IMR-90 (cell line): ENCODE data around the gene KLHDC7B. TPM values are rescaled to one million over a fixed set of nuclear protein-coding genes. Genes with fewer than 3 reads are reported as not detected.

Experiments used
- ATAC-seq: fragments of 200-7000 bp; cut with Tn5 transposase; 2 replicates; pipeline ENCODE4 v1.9.1; 2020; ENCODE audit warnings: low read depth, mild to moderate bottlenecking, moderate library complexity
- BruUV-seq: library from RNA; stranded (reverse); fragments of 400-500 nt; replicated peaks from 2 replicates; lab custom pipeline; 2021; lab: Mats Ljungman, UMichigan
- CTCF ChIA-PET: fragments of 300-600 bp; formaldehyde crosslinking; extraction: SDS; loops from one replicate; lab custom pipeline; 2021; ENCODE audit warnings: antibody characterized with exemption; lab: Yijun Ruan, JAX
- POLR2A ChIA-PET: fragments of 300-600 bp; sonication (Branson Sonifier 250); formaldehyde crosslinking; loops from one replicate; lab custom pipeline; 2022; ENCODE audit warnings: antibody characterized with exemption; ENCODE audit not compliant: unreplicated experiment; lab: Charles Lee
- DNase-seq: peaks from one replicate; pipeline ENCODE4 v3.0.0; 2013
- H2AFZ ChIP-seq: replicated peaks from 2 replicates; pipeline ENCODE3; 2013; ENCODE audit warnings: low read length, mild to moderate bottlenecking; ENCODE audit not compliant: poor library complexity
- H2AK5ac ChIP-seq: 2 replicates; pipeline ENCODE4 v1.6.1; 2013; ENCODE audit warnings: low read depth, low read length, inconsistent platforms
- H2AK9ac ChIP-seq: replicated peaks from 2 replicates; pipeline ENCODE3; 2013; ENCODE audit warnings: mild to moderate bottlenecking, low read depth, low read length, moderate library complexity; ENCODE audit not compliant: poor library complexity
- H2BK120ac ChIP-seq: 2 replicates; pipeline ENCODE4 v1.6.1; 2013; ENCODE audit warnings: low read depth, low read length, inconsistent platforms
- H2BK15ac ChIP-seq: 3 replicates; pipeline ENCODE4 v1.6.1; 2013; ENCODE audit warnings: low read depth, low read length, inconsistent platforms
- H2BK20ac ChIP-seq: 2 replicates; pipeline ENCODE4 v1.6.1; 2013; ENCODE audit warnings: low read depth, mild to moderate bottlenecking, inconsistent platforms, low read length, moderate library complexity
- H2BK5ac ChIP-seq: 2 replicates; pipeline ENCODE4 v1.6.1; 2013; ENCODE audit warnings: mild to moderate bottlenecking, low read depth, low read length, inconsistent platforms; ENCODE audit not compliant: poor library complexity, severe bottlenecking
- H3K14ac ChIP-seq: replicated peaks from 2 replicates; pipeline ENCODE4 v1.6.1; 2013; ENCODE audit warnings: low read depth, low read length, inconsistent platforms
- H3K18ac ChIP-seq: 2 replicates; pipeline ENCODE4 v1.6.1; 2013; ENCODE audit warnings: low read depth, low read length, control low read depth
- H3K23ac ChIP-seq: 2 replicates; pipeline ENCODE4 v1.6.1; 2013; ENCODE audit warnings: low read depth, low read length, inconsistent platforms
- H3K27ac ChIP-seq: 2 replicates; pipeline ENCODE4 v1.5.1; 2013; ENCODE audit warnings: mild to moderate bottlenecking, control low read depth, low read length; ENCODE audit not compliant: insufficient read depth
- H3K27me3 ChIP-seq: 2 replicates; pipeline ENCODE4 v1.6.1; 2013; ENCODE audit warnings: low read length; ENCODE audit not compliant: control insufficient read depth, insufficient read depth
- H3K36me3 ChIP-seq: 2 replicates; pipeline ENCODE4 v1.6.1; 2013; ENCODE audit warnings: low read length, mixed read lengths; ENCODE audit not compliant: control insufficient read depth, insufficient read depth
- H3K4ac ChIP-seq: 2 replicates; pipeline ENCODE4 v1.6.1; 2013; ENCODE audit warnings: low read depth, low read length, inconsistent platforms
- H3K4me1 ChIP-seq: 2 replicates; pipeline ENCODE4 v1.6.1; 2013; ENCODE audit warnings: low read length, mixed read lengths; ENCODE audit not compliant: control insufficient read depth, insufficient read depth
- H3K4me2 ChIP-seq: 2 replicates; pipeline ENCODE4 v1.6.1; 2013; ENCODE audit warnings: low read depth, mild to moderate bottlenecking, control low read depth, low read length, moderate library complexity
- H3K4me3 ChIP-seq: 2 replicates; pipeline ENCODE4 v1.5.1; 2013; ENCODE audit warnings: low read depth, mild to moderate bottlenecking, control low read depth, low read length, moderate library complexity; ENCODE audit not compliant: insufficient read depth
- H3K56ac ChIP-seq: 2 replicates; pipeline ENCODE4 v1.6.1; 2013; ENCODE audit warnings: low read length, inconsistent platforms; ENCODE audit not compliant: insufficient read depth; ENCODE audit errors: extremely low read depth
- H3K79me1 ChIP-seq, 2 experiments: 2 replicates each; pipeline ENCODE4 v1.6.1; 2013; ENCODE audit warnings: low read length in 2 of 2, inconsistent platforms in 1 of 2, low read depth in 1 of 2
- H3K9ac ChIP-seq: 2 replicates; pipeline ENCODE4 v1.6.1; 2013; ENCODE audit warnings: low read depth, low read length, control low read depth
- H3K9me1 ChIP-seq: 2 replicates; pipeline ENCODE4 v1.6.1; 2013; ENCODE audit warnings: low read length, inconsistent platforms; ENCODE audit not compliant: insufficient read depth
- H3K9me3 ChIP-seq: 2 replicates; pipeline ENCODE4 v1.6.1; 2013; ENCODE audit warnings: low read length; ENCODE audit not compliant: control insufficient read depth, insufficient read depth
- H4K20me1 ChIP-seq: 2 replicates; pipeline ENCODE4 v1.6.1; 2013; ENCODE audit warnings: low read length, inconsistent platforms; ENCODE audit not compliant: insufficient read depth
- H4K5ac ChIP-seq: 2 replicates; pipeline ENCODE4 v1.6.1; 2013; ENCODE audit warnings: mild to moderate bottlenecking, low read depth, low read length, control low read depth
- H4K8ac ChIP-seq, 2 experiments: 2 replicates each; pipeline ENCODE4 v1.6.1; 2013; ENCODE audit warnings: low read depth in 2 of 2, low read length in 2 of 2, control low read depth in 1 of 2, inconsistent platforms in 1 of 2
- H4K91ac ChIP-seq: 2 replicates; pipeline ENCODE4 v1.6.1; 2013; ENCODE audit warnings: low read depth, low read length, inconsistent platforms; ENCODE audit not compliant: insufficient read depth
- CHD1 ChIP-seq: IDR thresholded peaks from 2 replicates; pipeline ENCODE4 v1.6.1; 2012; ENCODE audit warnings: low read depth, low read length, improper control_type of control experiment
- FOS ChIP-seq: fragments of 150-350 bp; IDR thresholded peaks from 2 replicates; pipeline ENCODE4 v1.6.1; 2016; ENCODE audit warnings: low read depth, low read length
- MAFK ChIP-seq: IDR thresholded peaks from 2 replicates; pipeline ENCODE4 v1.6.1; 2012; ENCODE audit warnings: low read depth, low read length, improper control_type of control experiment
- NFE2L2 ChIP-seq: fragments of 150-350 bp; IDR thresholded peaks from 2 replicates; pipeline ENCODE4 v1.6.1; 2016; ENCODE audit warnings: low read depth, mild to moderate bottlenecking, low read length
- WGBS, 2 experiments: methylation state at CpG; one replicate each; pipeline versions ENCODE4 v1.1.5 to v1.1.7; 2013; ENCODE audit warnings: missing lambda C conversion rate in 2 of 2; ENCODE audit not compliant: insufficient read length in 1 of 2; ENCODE audit errors: extremely low coverage in 2 of 2; 5-methylcytosine and 5-hydroxymethylcytosine counted together
- dilution Hi-C: fragments of 300-500 bp; cut with HindIII; formaldehyde crosslinking; loops from one replicate; pipeline ENCODE4 v1.14.3; 2018; ENCODE audit warnings: low sequenced_read_pairs; ENCODE audit not compliant: unreplicated experiment
- in situ Hi-C: fragments of 300-500 bp; cut with MboI; formaldehyde crosslinking; loops from 3 replicates; pipeline ENCODE4 v1.14.3; 2019; ENCODE audit warnings: low sequenced_read_pairs, inconsistent platforms, mixed read lengths
- intact Hi-C: fragments of 100-400 bp; cut with micrococcal nuclease; formaldehyde crosslinking; loops from 2 replicates; pipeline ENCODE4 v1.10.0; 2022
- polyA plus RNA-seq, 3 experiments: library from polyadenylated mRNA; depleted of rRNA; stranded (reverse); fragments of >200 nt; gene quantifications; 2 replicates each; pipeline ENCODE4 v1.2.3, GENCODE V29; 2012; ENCODE audit warnings: low replicate concordance in 1 of 3
- total RNA-seq: library from RNA; depleted of rRNA; stranded (reverse); fragments of >200 nt; gene quantifications from 2 replicates; pipeline ENCODE4 v1.2.3, GENCODE V29; 2012
- TF ChIP-seq, protein P1 (sequence below): fragments of 150-350 bp; IDR thresholded peaks from 2 replicates; pipeline ENCODE4 v1.6.1; 2016; ENCODE audit warnings: low read depth, mild to moderate bottlenecking, low read length, moderate library complexity, borderline replicate concordance

Gene KLHDC7B
- total and polyA plus RNA-seq, 2 of the 4 experiments (the other 2 are of a cell fraction): 0.05 TPM; not detected in 1

DNA sequence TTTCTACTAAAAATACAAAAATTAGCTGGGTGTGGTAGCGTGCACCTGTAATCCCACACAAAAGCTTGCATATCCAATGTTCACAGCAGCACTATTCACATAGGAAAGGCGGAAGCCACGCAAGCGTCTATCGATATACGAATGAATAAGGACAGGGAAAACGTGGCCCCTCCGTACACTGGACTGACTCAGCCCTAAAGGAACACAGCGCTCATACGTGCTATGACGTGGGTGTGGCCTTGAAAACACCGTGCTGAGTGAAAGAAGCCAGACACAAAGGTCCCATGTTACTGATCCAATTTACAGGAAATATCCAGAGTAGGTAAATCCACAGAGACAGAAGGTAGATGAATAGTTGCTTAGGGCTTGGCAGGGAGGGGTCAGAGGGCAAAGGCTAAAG lies 45.2 kb upstream of the KLHDC7B start:
- Histone ChIP-seq H3K23ac (no peak overlapping the region), H4K20me1 (no peaks in the 10 kb centered on the region), H3K27me3 (peaks cover 4% of the 10 kb centered on the region; the same call in 1 of the 2 replicates), H2AFZ (no peak overlapping the region), H3K9me1 (no peaks in the 10 kb centered on the region), H3K4me1 (no peaks in the 10 kb centered on the region), H3K4me3 (no peak overlapping the region), H3K9me3 (no peaks in the 10 kb centered on the region), H2AK9ac (peak overlapping the region; percentile 28), H3K4ac (no peak overlapping the region), H2BK5ac (no peak overlapping the region), H4K5ac (no peak overlapping the region), H2BK120ac (no peak overlapping the region), H4K8ac (no peak overlapping the region), H2AK5ac (no peak overlapping the region), H2BK15ac (no peak overlapping the region), H3K56ac (no peak overlapping the region), H2BK20ac (no peak overlapping the region), H3K79me1 (peaks cover 0 to 10% of the 10 kb centered on the region in 2 experiments; a peak in 2 of 4 replicates), H3K9ac (no peak overlapping the region), H3K14ac (no peak overlapping the region), H3K18ac (no peak overlapping the region), H3K4me2 (no peak overlapping the region), H3K36me3 (peaks cover 22% of the 10 kb centered on the region; the same call in 1 of the 2 replicates), H4K91ac (no peak overlapping the region), H3K27ac (no peak overlapping the region)
- no TSS peak for BruUV-seq
- dilution Hi-C loops: no loop called here
- 97% methylated on average over 11 of the region's 12 CpGs; no CpG with 5 or more reads in 1 of the 2 experiments for WGBS, 2 experiments
- in situ Hi-C loops: no loop called here
- intact Hi-C loops: no loop called here
- DNase-seq: no peak
- CTCF ChIA-PET: no interaction called here
- TF ChIP-seq, protein P1, sequence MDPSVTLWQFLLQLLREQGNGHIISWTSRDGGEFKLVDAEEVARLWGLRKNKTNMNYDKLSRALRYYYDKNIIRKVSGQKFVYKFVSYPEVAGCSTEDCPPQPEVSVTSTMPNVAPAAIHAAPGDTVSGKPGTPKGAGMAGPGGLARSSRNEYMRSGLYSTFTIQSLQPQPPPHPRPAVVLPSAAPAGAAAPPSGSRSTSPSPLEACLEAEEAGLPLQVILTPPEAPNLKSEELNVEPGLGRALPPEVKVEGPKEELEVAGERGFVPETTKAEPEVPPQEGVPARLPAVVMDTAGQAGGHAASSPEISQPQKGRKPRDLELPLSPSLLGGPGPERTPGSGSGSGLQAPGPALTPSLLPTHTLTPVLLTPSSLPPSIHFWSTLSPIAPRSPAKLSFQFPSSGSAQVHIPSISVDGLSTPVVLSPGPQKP: no peak
- TF ChIP-seq CHD1 (no peak), FOS (no peak), NFE2L2 (no peak), MAFK (no peak)
- POLR2A ChIA-PET: no interaction called here
- no peak for ATAC-seq
